Left ventricle myocardium superior (tissue), 1 donor: ENCODE results near the gene ITPRID1. TPM values are rescaled to one million over a fixed set of nuclear protein-coding genes. Genes with fewer than 3 reads are reported as not detected.
"Not testable (repeated sequence)": the region's sequence is repeated elsewhere in the genome, so short reads cannot be mapped to it uniquely, and the experiment has no call there.

ENCODE experiments used
- ATAC-seq: fragments of 200-7000 bp; cut with Tn5 transposase; one replicate; pipeline ENCODE4 v1.9.1; 2020; ENCODE audit warnings: mild to moderate bottlenecking, moderate library complexity
- DNase-seq: peaks from one replicate; pipeline ENCODE4 v3.0.0-alpha.2; 2020
- intact Hi-C: fragments of 100-400 bp; cut with micrococcal nuclease; formaldehyde crosslinking; loops from one replicate; pipeline ENCODE4 v1.11.0; 2022
- long read RNA-seq: library from polyadenylated mRNA; unstranded; transcript quantifications from one replicate; pipeline ENCODE4 v2.0.0, GENCODE V29; 2021
- total RNA-seq: library from RNA; stranded (reverse); fragmentation: NEBNext Ultra II Directional; extraction: Animal tissue kit (Norgen Biotek cat#: 25700); gene quantifications from one replicate; pipeline ENCODE4 v1.2.1, GENCODE V29; 2021
- donor health status: DM: no; HTN: yes; CAD: no; lungs with severe emphysema.

ITPRID1 gene
- total RNA-seq, result not detected
- long read RNA-seq, partial matches to known transcripts, result 0 of 1 reads
- long read RNA-seq, other reads (novel, unspliced or antisense), result 1 of 1 reads

GRCh38 chr7:31513790-31514189 lies at the start of gene ITPRID1:
ITPRID1 (plus strand) TSS chr7:31514090; CDS start chr7:31553025, 38,935 bp downstream.
- no peak for DNase-seq
- intact Hi-C loops, result no loop called here
- ATAC-seq, result no peak

GRCh38 chr7:31464601-31465000 lies 49.3 kb upstream of the ITPRID1 start:
- DNase-seq (no peak), ATAC-seq (no peak)
- intact Hi-C loops, result no loop called here

- ATAC-seq (no peak), DNase-seq (no peak)
- intact Hi-C loops, result no loop called here
Measured at GRCh38 chr7:31465285-31465684, 48.6 kb upstream of the ITPRID1 start.

GRCh38 chr7:31466036-31466435 lies 47.9 kb upstream of the ITPRID1 start:
- DNase-seq (no peak), ATAC-seq (no peak)
- intact Hi-C loops, result no loop called here

GRCh38 chr7:31470883-31471282 lies 43.0 kb upstream of the ITPRID1 start:
- ATAC-seq, DNase-seq, intact Hi-C loops: not testable (repeated sequence)

- ATAC-seq (no peak), DNase-seq (no peak)
- intact Hi-C loops, result no loop called here
Measured at GRCh38 chr7:31475368-31475767, 38.5 kb upstream of the ITPRID1 start.

GRCh38 chr7:31476073-31476745 lies 37.7 kb upstream of the ITPRID1 start:
- no peak for DNase-seq
- intact Hi-C loops, result no loop called here

GRCh38 chr7:31476941-31477677 lies 36.8 kb upstream of the ITPRID1 start:
- no peak for DNase-seq
- ATAC-seq, result no peak
- intact Hi-C loops, result no loop called here

More at GRCh38 chr7:31476073-31476745, 37.7 kb upstream of the ITPRID1 start:
- no peak for ATAC-seq

- intact Hi-C loops, result no loop called here
- ATAC-seq, result no peak
Measured at GRCh38 chr7:31478018-31478417, 35.9 kb upstream of the ITPRID1 start.

GRCh38 chr7:31478721-31479120 lies 35.2 kb upstream of the ITPRID1 start:
- ATAC-seq, result no peak
- no peak for DNase-seq
- intact Hi-C loops, result no loop called here

More at GRCh38 chr7:31478018-31478417, 35.9 kb upstream of the ITPRID1 start:
- DNase-seq, result no peak

- ATAC-seq (no peak), DNase-seq (no peak)
- intact Hi-C loops, result no loop called here
Measured at GRCh38 chr7:31487071-31487470, 26.8 kb upstream of the ITPRID1 start.

- ATAC-seq, result no peak
- DNase-seq, result no peak
- intact Hi-C loops, result no loop called here
Measured at GRCh38 chr7:31487476-31487875, 26.4 kb upstream of the ITPRID1 start.

- ATAC-seq, result peak; percentile 39
- intact Hi-C loops, result no loop called here
- peak; percentile 61 for DNase-seq
Measured at GRCh38 chr7:31488562-31489203, 25.2 kb upstream of the ITPRID1 start.

- DNase-seq, result no peak
- intact Hi-C loops, result no loop called here
- ATAC-seq, result no peak
Measured at GRCh38 chr7:31490796-31491314, 23.0 kb upstream of the ITPRID1 start.

- DNase-seq, result no peak
- intact Hi-C loops, result no loop called here
- no peak for ATAC-seq
Measured at GRCh38 chr7:31492086-31492485, 21.8 kb upstream of the ITPRID1 start.

- peak; percentile 51 for ATAC-seq
- DNase-seq, result no peak
- intact Hi-C loops, result no loop called here
Measured at GRCh38 chr7:31493714-31494181, 20.1 kb upstream of the ITPRID1 start.

GRCh38 chr7:31494421-31494820 lies 19.5 kb upstream of the ITPRID1 start:
- intact Hi-C loops, result no loop called here
- ATAC-seq (no peak), DNase-seq (no peak)

GRCh38 chr7:31495653-31496052 lies 18.2 kb upstream of the ITPRID1 start:
- DNase-seq (no peak), ATAC-seq (no peak)
- intact Hi-C loops, result no loop called here

- ATAC-seq (no peak), DNase-seq (no peak)
- intact Hi-C loops, result no loop called here
Measured at GRCh38 chr7:31497516-31497915, 16.4 kb upstream of the ITPRID1 start.

- intact Hi-C loops, result no loop called here
- DNase-seq, result no peak
- no peak for ATAC-seq
Measured at GRCh38 chr7:31500656-31501055, 13.2 kb upstream of the ITPRID1 start.
